Vagina (tissue), 2 donors: ENCODE measurements around the gene FAM228B. TPM values are rescaled to one million over a fixed set of nuclear protein-coding genes. Genes with fewer than 3 reads are reported as not detected.

Experiments used
- DNase-seq, 2 donors: peaks; one replicate each; pipeline ENCODE4 v3.0.0-alpha.2; 2017; ENCODE audit errors: extremely low spot score in 2 of 2
- H3K27ac ChIP-seq: fragments of 200-600 bp; sonication (generic); one replicate; pipeline ENCODE4 v1.5.1; 2019
- H3K27me3 ChIP-seq: fragments of 200-600 bp; sonication (generic); one replicate; pipeline ENCODE4 v1.5.1; 2019
- H3K36me3 ChIP-seq, 2 donors: fragments of 200-600 bp; sonication (generic); one replicate each; pipeline ENCODE4 v1.5.1; 2017 to 2019
- H3K4me1 ChIP-seq: fragments of 200-600 bp; sonication (generic); one replicate; pipeline ENCODE4 v1.5.1; 2019
- H3K4me3 ChIP-seq, 2 donors: fragments of 200-600 bp; sonication (generic); 1 replicate in 1 of 2; 2 replicates in 1 of 2; pipeline ENCODE4 v1.5.1; 2016 to 2019
- H3K9me3 ChIP-seq: fragments of 200-600 bp; sonication (generic); one replicate; pipeline ENCODE4 v1.5.1; 2019
- POLR2A ChIP-seq, 2 donors: fragments of 450-650 bp; IDR thresholded peaks; one replicate each; pipeline ENCODE4 v1.6.1; 2017; ENCODE audit warnings: antibody characterized with exemption in 2 of 2, mild to moderate bottlenecking in 2 of 2, moderate library complexity in 2 of 2
- POLR2AphosphoS5 ChIP-seq, 2 donors: sonication (generic); formaldehyde crosslinking; IDR thresholded peaks; one replicate each; pipeline ENCODE4 v1.9.0; 2017; ENCODE audit warnings: antibody characterized with exemption in 2 of 2, mild to moderate bottlenecking in 2 of 2, low read depth in 1 of 2; ENCODE audit not compliant: insufficient read depth in 1 of 2
- intact Hi-C: fragments of 100-400 bp; cut with DNase I; formaldehyde crosslinking; loops from one replicate; pipeline ENCODE4 v1.15.1; 2023
- total RNA-seq: library from RNA; depleted of rRNA; stranded (reverse); fragments of >200 nt; gene quantifications from one replicate; pipeline ENCODE4 v1.2.3, GENCODE V29; 2016
- TF ChIP-seq, protein P1 (sequence below), 3 experiments: fragments of 450-650 bp in 2 of 3; fragments of 200-600 bp in 1 of 3; sonication (generic) in 1 of 3; IDR thresholded peaks; one replicate each; pipeline ENCODE4 v1.5.1; 2017 to 2019; ENCODE audit warnings: antibody characterized with exemption in 3 of 3, mild to moderate bottlenecking in 2 of 3, moderate library complexity in 2 of 3

FAM228B gene
- total RNA-seq, 1 donor from 2014 or later: 16.5 TPM

GRCh38 chr2:24102677-24103076 is 20.6 kb upstream of the FAM228B start:
- Histone ChIP-seq H3K9me3 (no peaks in the 10 kb centered on the region), H3K4me1 (no peaks in the 10 kb centered on the region), H3K27ac (no peak overlapping the region), H3K36me3 (no peaks in the 10 kb centered on the region), H3K27me3 (no peaks in the 10 kb centered on the region), H3K4me3 (no peak overlapping the region)
- intact Hi-C loops: no loop called here
- TF ChIP-seq POLR2AphosphoS5 (IDR thresholded peaks at IDR 0.05; ENCODE audit: insufficient read depth in 1 of 2, low read depth in 1 of 2) (no peak), POLR2A (IDR thresholded peaks at IDR 0.05) (no peak)
- TF ChIP-seq, protein P1, sequence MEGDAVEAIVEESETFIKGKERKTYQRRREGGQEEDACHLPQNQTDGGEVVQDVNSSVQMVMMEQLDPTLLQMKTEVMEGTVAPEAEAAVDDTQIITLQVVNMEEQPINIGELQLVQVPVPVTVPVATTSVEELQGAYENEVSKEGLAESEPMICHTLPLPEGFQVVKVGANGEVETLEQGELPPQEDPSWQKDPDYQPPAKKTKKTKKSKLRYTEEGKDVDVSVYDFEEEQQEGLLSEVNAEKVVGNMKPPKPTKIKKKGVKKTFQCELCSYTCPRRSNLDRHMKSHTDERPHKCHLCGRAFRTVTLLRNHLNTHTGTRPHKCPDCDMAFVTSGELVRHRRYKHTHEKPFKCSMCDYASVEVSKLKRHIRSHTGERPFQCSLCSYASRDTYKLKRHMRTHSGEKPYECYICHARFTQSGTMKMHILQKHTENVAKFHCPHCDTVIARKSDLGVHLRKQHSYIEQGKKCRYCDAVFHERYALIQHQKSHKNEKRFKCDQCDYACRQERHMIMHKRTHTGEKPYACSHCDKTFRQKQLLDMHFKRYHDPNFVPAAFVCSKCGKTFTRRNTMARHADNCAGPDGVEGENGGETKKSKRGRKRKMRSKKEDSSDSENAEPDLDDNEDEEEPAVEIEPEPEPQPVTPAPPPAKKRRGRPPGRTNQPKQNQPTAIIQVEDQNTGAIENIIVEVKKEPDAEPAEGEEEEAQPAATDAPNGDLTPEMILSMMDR (IDR thresholded peaks at IDR 0.05): no peak
- DNase-seq: no peak

GRCh38 chr2:24104110-24104650 is 19.1 kb upstream of the FAM228B start:
- Histone ChIP-seq H3K27ac (no peak overlapping the region), H3K4me3 (no peak overlapping the region), H3K4me1 (no peaks in the 10 kb centered on the region), H3K36me3 (no peaks in the 10 kb centered on the region), H3K27me3 (no peaks in the 10 kb centered on the region), H3K9me3 (no peaks in the 10 kb centered on the region)
- no peak for DNase-seq
- intact Hi-C loops: no loop called here
- TF ChIP-seq POLR2AphosphoS5 (IDR thresholded peaks at IDR 0.05; ENCODE audit: insufficient read depth in 1 of 2, low read depth in 1 of 2) (no peak), POLR2A (IDR thresholded peaks at IDR 0.05) (no peak)
- TF ChIP-seq, protein P1 (IDR thresholded peaks at IDR 0.05): no peak

DNA sequence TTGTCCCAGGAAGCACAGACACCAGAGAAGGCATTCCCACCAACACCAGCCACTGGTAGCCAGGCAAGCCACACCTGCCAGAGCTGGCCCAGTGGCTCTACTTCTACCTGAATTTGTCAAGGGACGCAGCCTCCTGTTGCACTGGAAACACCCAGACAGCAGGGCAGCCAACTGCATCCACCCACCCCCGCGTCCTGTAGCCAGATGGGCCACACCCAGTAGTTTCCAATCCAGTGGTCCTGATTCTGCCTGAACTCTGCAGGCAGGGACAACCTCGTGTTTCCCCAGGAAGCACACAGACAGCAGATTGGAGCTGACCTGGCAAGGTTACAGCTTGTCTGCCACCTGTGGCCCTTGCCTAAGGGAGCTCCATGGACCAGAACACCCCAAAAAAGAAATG is 18.4 kb upstream of the FAM228B start:
- intact Hi-C loops: no loop called here
- no peak overlapping the region for H3K4me3 ChIP-seq
- no peaks in the 10 kb centered on the region for H3K9me3 ChIP-seq
- H3K27me3 ChIP-seq: no peaks in the 10 kb centered on the region
- no peaks in the 10 kb centered on the region for H3K4me1 ChIP-seq
- no peak overlapping the region for H3K27ac ChIP-seq
- no peak for TF ChIP-seq POLR2A (IDR thresholded peaks at IDR 0.05)
- TF ChIP-seq, protein P1 (IDR thresholded peaks at IDR 0.05): no peak
- no peak for TF ChIP-seq POLR2AphosphoS5 (IDR thresholded peaks at IDR 0.05; ENCODE audit: insufficient read depth in 1 of 2, low read depth in 1 of 2)
- DNase-seq: no peak
- no peaks in the 10 kb centered on the region for H3K36me3 ChIP-seq

DNA sequence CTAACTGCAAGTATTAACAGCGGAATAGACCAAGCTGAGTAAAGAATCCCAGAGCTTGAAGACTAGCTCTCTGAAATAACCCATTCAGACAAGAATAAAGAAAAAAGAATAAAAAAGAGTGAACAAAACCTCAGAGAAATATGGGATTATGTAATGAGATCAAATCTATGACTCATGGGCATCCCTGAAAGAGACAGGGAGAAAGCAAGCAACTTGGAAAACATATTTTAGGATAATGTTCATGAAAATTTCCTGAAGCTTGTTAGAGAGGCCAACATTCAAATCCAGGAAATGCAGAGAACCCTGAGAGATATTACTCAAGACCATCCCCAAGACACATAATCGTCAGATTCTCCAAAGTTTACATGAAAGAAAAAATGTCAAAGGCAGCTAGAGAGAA is 17.5 kb upstream of the FAM228B start:
- intact Hi-C loops: no loop called here
- no peak overlapping the region for H3K27ac ChIP-seq
- H3K27me3 ChIP-seq: no peaks in the 10 kb centered on the region
- H3K4me1 ChIP-seq: no peaks in the 10 kb centered on the region
- no peak overlapping the region for H3K4me3 ChIP-seq
- H3K36me3 ChIP-seq: no peaks in the 10 kb centered on the region
- TF ChIP-seq POLR2AphosphoS5 (IDR thresholded peaks at IDR 0.05; ENCODE audit: insufficient read depth in 1 of 2, low read depth in 1 of 2): no peak
- TF ChIP-seq, protein P1 (IDR thresholded peaks at IDR 0.05): no peak
- no peak for DNase-seq
- no peaks in the 10 kb centered on the region for H3K9me3 ChIP-seq

GRCh38 chr2:24106786-24107185 is 16.5 kb upstream of the FAM228B start:
- no peaks in the 10 kb centered on the region for H3K4me1 ChIP-seq
- no peaks in the 10 kb centered on the region for H3K9me3 ChIP-seq
- H3K4me3 ChIP-seq: no peak overlapping the region
- H3K27ac ChIP-seq: no peak overlapping the region
- no peaks in the 10 kb centered on the region for H3K27me3 ChIP-seq
- intact Hi-C loops: no loop called here
- H3K36me3 ChIP-seq: no peaks in the 10 kb centered on the region
- no peak for DNase-seq
- no peak for TF ChIP-seq POLR2AphosphoS5 (IDR thresholded peaks at IDR 0.05; ENCODE audit: insufficient read depth in 1 of 2, low read depth in 1 of 2)
- TF ChIP-seq POLR2A (IDR thresholded peaks at IDR 0.05): no peak
- TF ChIP-seq, protein P1 (IDR thresholded peaks at IDR 0.05): no peak
